Prostate gland (tissue), 2 donors: ENCODE measurements around the gene GGNBP2.

Experiments
- CTCF ChIP-seq, 4 experiments: fragments of 200-600 bp in 2 of 4; fragments of 450-650 bp in 2 of 4; sonication (generic) in 2 of 4; IDR thresholded peaks; 1 replicate in 3 of 4; 2 replicates in 1 of 4; pipeline ENCODE4 v1.5.1; 2016 to 2019; ENCODE audit warnings: antibody characterized with exemption in 4 of 4, mild to moderate bottlenecking in 2 of 4, moderate library complexity in 2 of 4
- POLR2A ChIP-seq: fragments of 450-650 bp; IDR thresholded peaks from one replicate; pipeline ENCODE4 v1.6.1; 2016; ENCODE audit warnings: antibody characterized with exemption, mild to moderate bottlenecking

- TF ChIP-seq POLR2A (peak; percentile 66), CTCF (IDR thresholded peaks at IDR 0.05) (peak in 3 of 4 experiments; percentile 22 to 37 (median 35))
Observed at GRCh38 chr17:36601303-36602029, 56.7 kb downstream of the GGNBP2 start, which contains the start of gene MRM1.
